Type B pancreatic cell (in vitro differentiated cells): ENCODE results near the gene FAM50B. TPM values are rescaled to one million over a fixed set of nuclear protein-coding genes. Genes with fewer than 3 reads are reported as not detected.

Source experiments
- DNase-seq: peaks from one replicate; pipeline ENCODE4 v3.0.0; 2021; ENCODE audit warnings: mixed read lengths; ENCODE audit not compliant: unreplicated experiment; ENCODE audit errors: extremely low spot score
- H3K27ac Mint-ChIP-seq: 2 replicates; pipeline ENCODE4 v1.8.0; 2021; ENCODE audit warnings: mild to moderate bottlenecking, mixed read lengths
- H3K27me3 Mint-ChIP-seq: 2 replicates; pipeline ENCODE4 v1.8.0; 2021; ENCODE audit warnings: mixed read lengths
- H3K36me3 Mint-ChIP-seq: 2 replicates; pipeline ENCODE4 v1.8.0; 2021; ENCODE audit warnings: mixed read lengths
- H3K4me1 Mint-ChIP-seq: one replicate; pipeline ENCODE4 v1.8.0; 2021; ENCODE audit warnings: mixed read lengths; ENCODE audit not compliant: unreplicated experiment
- H3K4me3 Mint-ChIP-seq: 2 replicates; pipeline ENCODE4 v1.8.0; 2021; ENCODE audit warnings: mild to moderate bottlenecking, mixed read lengths
- H3K9me3 Mint-ChIP-seq: 2 replicates; pipeline ENCODE4 v1.8.0; 2021; ENCODE audit warnings: mixed read lengths
- total RNA-seq: library from RNA; stranded (reverse); gene quantifications from 2 replicates; pipeline ENCODE4 v1.2.1, GENCODE V29; 2021; ENCODE audit warnings: low replicate concordance
- TF ChIP-seq, protein P1 (sequence below): fragments of 200-600 bp; sonication (generic); conservative IDR thresholded peaks from 2 replicates; pipeline ENCODE4 v1.5.0; 2021; ENCODE audit warnings: antibody characterized with exemption, mild to moderate bottlenecking

The FAM50B gene
- total RNA-seq, 1 donor from 2014 or later = 1.8 TPM

DNA sequence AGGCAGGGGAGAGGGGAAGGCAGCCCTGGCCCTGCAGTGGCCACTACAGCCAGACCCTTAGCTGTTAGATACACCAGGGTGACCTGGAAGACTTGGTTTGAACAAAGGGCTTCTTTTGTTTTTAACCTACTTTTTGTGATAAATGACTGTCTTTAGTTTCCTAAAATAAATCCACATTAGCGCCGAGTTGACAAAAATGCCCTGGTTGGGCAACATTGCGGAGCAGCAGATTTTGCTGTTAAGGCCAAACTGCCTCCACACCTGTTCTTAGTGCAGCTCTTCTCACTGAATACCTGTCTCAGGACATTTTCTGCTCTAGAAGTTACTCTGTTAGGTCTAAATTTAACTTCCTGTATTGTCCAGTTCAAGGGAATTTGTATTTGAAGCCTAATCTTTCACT, 42.7 kb downstream of the FAM50B start:
- Mint-ChIP-seq H3K4me1 (peaks cover 37% of the 10 kb centered on the region), H3K4me3 (no peak overlapping the region), H3K27me3 (no peaks in the 10 kb centered on the region), H3K27ac (no peak overlapping the region), H3K36me3 (no peaks in the 10 kb centered on the region), H3K9me3 (no peaks in the 10 kb centered on the region)
- no peak for DNase-seq
- TF ChIP-seq, protein P1, sequence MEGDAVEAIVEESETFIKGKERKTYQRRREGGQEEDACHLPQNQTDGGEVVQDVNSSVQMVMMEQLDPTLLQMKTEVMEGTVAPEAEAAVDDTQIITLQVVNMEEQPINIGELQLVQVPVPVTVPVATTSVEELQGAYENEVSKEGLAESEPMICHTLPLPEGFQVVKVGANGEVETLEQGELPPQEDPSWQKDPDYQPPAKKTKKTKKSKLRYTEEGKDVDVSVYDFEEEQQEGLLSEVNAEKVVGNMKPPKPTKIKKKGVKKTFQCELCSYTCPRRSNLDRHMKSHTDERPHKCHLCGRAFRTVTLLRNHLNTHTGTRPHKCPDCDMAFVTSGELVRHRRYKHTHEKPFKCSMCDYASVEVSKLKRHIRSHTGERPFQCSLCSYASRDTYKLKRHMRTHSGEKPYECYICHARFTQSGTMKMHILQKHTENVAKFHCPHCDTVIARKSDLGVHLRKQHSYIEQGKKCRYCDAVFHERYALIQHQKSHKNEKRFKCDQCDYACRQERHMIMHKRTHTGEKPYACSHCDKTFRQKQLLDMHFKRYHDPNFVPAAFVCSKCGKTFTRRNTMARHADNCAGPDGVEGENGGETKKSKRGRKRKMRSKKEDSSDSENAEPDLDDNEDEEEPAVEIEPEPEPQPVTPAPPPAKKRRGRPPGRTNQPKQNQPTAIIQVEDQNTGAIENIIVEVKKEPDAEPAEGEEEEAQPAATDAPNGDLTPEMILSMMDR = no peak

DNA sequence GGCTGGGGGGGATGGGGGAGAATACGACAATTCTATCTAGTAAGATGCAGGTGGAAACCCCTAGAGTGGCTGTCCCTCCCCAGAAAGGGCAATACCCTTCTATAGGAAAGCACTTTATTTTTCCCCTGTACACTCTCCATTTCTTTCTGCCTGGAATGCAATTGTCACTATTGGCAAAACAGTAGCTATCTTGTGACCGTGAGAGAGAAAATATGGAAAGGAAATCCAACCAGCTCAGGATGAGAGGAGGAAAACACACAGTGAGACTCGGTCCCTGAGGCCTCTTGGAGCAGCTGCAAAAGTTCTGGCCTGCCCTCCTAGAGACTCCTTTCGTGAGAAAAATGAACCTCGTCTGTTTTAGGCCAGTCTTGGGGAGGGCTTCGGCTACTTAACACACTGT, 43.4 kb downstream of the FAM50B start:
- no peak overlapping the region for H3K27ac Mint-ChIP-seq
- H3K4me3 Mint-ChIP-seq = no peak overlapping the region
- H3K36me3 Mint-ChIP-seq = no peaks in the 10 kb centered on the region
- TF ChIP-seq, protein P1 = no peak
- H3K27me3 Mint-ChIP-seq = no peaks in the 10 kb centered on the region
- no peaks in the 10 kb centered on the region for H3K9me3 Mint-ChIP-seq
- DNase-seq = no peak
- peaks cover 30% of the 10 kb centered on the region for H3K4me1 Mint-ChIP-seq

DNA sequence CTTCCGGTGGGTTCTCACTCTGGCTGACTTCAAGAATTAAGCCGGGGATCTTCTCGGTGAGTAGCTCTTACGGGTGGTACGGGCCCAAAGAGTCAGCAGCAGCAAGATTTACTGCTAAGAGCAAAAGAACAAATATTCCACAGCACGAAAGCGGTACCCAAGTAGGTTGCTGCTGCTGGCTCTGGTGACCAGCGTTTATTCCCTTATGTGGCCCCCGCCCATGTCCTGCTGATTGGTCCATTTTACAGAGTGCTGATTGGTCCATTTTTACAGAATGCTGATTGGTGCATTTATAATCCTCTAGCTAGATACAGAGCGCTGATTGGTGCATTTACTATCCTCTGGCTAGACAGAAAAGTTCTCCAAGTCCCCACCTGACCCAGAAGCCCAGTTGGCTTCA, 44.3 kb downstream of the FAM50B start:
- no peak for DNase-seq
- TF ChIP-seq, protein P1 = no peak
- Mint-ChIP-seq H3K9me3 (no peaks in the 10 kb centered on the region), H3K4me1 (peaks cover 26% of the 10 kb centered on the region), H3K27me3 (no peaks in the 10 kb centered on the region), H3K4me3 (no peak overlapping the region), H3K36me3 (no peaks in the 10 kb centered on the region), H3K27ac (no peak overlapping the region)

DNA sequence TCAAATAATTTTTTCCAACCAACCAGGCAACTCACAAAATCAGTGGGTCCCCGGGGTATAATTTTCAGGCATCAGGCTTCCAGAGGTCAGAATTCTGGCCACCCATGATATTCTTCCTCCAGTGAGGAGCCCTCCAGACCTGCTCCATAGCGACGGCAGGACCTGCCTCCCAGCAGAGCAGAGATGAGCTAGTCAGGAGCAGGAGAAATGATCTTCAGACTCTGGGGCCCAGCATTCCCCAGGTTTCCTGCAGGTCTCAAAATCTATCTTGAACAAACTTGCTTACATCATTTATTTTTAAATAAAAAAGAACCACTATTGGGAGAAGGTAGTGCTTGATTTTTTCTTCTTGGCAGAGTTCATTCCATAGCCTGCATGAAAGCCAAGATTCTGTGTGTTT, 44.7 kb downstream of the FAM50B start:
- Mint-ChIP-seq H3K27ac (no peak overlapping the region), H3K27me3 (no peaks in the 10 kb centered on the region), H3K4me3 (no peak overlapping the region), H3K36me3 (no peaks in the 10 kb centered on the region), H3K4me1 (peaks cover 26% of the 10 kb centered on the region), H3K9me3 (no peaks in the 10 kb centered on the region)
- TF ChIP-seq, protein P1 = no peak
- DNase-seq = no peak

DNA sequence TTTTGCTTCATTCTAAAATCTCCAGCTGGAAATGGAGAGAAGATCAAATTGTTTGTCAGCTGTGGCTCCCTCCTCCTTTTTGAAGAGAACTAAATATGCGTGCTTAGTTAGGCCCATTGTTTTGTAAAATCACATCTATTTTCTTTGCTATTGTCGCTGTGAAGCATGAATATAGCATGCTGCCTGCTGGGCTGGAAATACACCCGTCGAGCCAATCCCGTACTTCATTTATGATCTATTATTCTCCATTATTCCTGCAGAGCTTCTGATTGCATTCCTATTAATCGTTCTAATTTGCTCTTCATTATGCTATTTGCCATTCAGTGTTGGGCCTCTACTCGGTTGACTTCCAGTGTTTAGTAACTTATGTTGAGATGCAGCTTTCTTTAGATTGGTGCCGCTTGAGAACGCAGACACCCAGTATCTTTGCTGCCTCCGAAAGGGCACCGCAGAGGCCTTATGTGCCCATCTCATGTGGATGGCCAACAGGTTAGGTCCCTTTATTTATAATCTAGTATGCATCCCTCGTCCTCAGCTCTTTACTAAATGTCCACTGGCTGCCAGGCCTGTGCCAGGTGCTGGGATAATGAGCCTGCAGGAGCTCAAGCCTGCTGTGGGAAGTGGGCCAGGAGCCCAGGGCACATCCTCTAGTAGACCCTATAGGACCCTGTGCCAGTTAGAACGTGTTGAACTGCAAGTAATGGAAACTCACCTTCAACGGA, 45.6 kb downstream of the FAM50B start:
- TF ChIP-seq, protein P1 = no peak

More for the DNA sequence above, 45.6 kb downstream of the FAM50B start:
- H3K4me1 Mint-ChIP-seq = peaks cover 26% of the 10 kb centered on the region
- no peak overlapping the region for H3K4me3 Mint-ChIP-seq
- no peak for DNase-seq
- H3K9me3 Mint-ChIP-seq = no peaks in the 10 kb centered on the region
- H3K36me3 Mint-ChIP-seq = no peaks in the 10 kb centered on the region
- peak overlapping the region; percentile 27 for H3K27ac Mint-ChIP-seq
- no peaks in the 10 kb centered on the region for H3K27me3 Mint-ChIP-seq
